ENCODE results near the gene CBX7. TPM values are rescaled to one million over a fixed set of nuclear protein-coding genes. Genes with fewer than 3 reads are reported as not detected.

Gene CBX7
- total RNA-seq, 4 donors from 2014 or later, result 129 to 251 (median 173) TPM

DNA sequence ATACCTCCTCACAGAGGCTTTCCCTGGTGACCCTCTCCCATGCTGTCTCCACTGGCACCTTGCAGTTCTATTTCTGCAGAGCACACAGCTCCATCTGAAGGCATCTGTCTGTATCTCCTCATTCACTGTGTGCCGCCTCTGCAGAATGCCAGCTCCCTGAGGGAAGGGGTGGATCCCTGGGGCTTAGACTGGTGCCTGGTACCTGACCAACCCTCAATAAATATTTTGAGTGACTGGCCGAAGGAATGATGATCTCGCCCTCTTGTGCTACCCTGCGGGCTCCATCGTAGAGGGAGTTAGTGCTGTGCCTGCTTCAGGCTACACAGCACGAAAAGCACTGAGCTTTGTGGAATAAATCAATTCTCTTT lies 1.6 kb downstream of the CBX7 start:
- intact Hi-C loops (cut with DNase I), result loop anchor here (5.0 kb wide), 1 partner anchor 166 kb away; the partner anchor contains the start of gene RPL3

DNA sequence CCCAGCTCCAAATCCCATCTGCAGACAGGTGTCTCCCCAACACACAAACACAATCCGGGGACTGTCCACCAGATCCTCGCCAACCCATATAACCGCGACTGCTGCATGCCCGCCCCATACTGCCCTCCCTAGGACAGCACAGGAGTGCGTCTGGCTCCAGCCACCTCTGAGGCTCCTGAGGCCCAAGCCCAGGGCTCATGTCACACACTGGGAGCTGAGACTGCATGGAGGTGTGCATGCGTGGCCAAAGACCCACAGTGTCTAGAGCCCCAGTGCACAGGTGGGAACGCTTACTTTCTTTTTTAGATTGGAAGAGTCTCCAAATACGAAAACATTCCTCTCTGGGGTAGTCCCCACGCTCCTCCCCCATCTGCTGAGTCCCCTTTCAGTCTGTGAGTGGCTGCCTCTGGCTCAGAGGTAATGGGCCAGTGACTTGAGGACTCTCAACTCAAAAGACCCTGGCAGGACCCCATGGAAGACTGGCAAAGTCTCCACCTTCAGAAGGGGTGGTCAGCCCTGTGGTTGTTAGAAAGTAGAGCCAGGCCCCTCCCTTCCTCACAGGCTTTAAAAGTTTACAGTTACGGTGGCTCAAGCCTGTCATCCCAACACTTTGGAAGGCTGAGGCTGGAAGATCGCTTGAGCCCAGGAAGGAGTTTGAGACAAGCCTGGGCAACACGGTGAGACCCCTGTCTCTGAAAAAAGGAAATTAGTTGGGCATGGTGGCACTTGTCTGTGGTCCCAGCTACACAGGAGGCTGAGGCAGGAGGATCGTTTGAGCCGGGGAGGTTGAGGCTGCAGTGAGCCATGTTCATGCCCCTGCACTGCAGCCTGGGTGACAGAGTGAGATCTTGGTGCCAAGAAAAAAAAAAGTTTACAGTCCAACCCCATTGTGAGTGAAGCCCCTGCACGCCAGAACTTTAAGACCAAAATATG lies 2.3 kb downstream of the CBX7 start:
- intact Hi-C loops (cut with DNase I), result loop anchor here (5.0 kb wide), 1 partner anchor 167 kb away; the partner anchor contains the start of gene RPL3
- Histone ChIP-seq H3K9me3 (no peaks in the 10 kb centered on the region), H3K27me3 (no peaks in the 10 kb centered on the region), H3K36me3 (peaks cover 0 to 24% (median 11%) of the 10 kb centered on the region in 4 donors), H3K27ac (replicated peaks in 1 of 4) (peak overlapping the region; percentile 97 to 99 (median 98)), H3K4me1 (peaks cover 56 to 74% (median 72%) of the 10 kb centered on the region in 4 donors), H3K4me3 (peak overlapping the region; percentile 84 to 98 (median 96))
- TF ChIP-seq EP300 (IDR thresholded peaks at IDR 0.05), result no peak
- TF ChIP-seq POLR2A (IDR thresholded peaks at IDR 0.05; ENCODE audit: low read depth), result no peak
- TF ChIP-seq POLR2AphosphoS5 (IDR thresholded peaks at IDR 0.05), result no peak
- TF ChIP-seq, protein P1, sequence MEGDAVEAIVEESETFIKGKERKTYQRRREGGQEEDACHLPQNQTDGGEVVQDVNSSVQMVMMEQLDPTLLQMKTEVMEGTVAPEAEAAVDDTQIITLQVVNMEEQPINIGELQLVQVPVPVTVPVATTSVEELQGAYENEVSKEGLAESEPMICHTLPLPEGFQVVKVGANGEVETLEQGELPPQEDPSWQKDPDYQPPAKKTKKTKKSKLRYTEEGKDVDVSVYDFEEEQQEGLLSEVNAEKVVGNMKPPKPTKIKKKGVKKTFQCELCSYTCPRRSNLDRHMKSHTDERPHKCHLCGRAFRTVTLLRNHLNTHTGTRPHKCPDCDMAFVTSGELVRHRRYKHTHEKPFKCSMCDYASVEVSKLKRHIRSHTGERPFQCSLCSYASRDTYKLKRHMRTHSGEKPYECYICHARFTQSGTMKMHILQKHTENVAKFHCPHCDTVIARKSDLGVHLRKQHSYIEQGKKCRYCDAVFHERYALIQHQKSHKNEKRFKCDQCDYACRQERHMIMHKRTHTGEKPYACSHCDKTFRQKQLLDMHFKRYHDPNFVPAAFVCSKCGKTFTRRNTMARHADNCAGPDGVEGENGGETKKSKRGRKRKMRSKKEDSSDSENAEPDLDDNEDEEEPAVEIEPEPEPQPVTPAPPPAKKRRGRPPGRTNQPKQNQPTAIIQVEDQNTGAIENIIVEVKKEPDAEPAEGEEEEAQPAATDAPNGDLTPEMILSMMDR (IDR thresholded peaks at IDR 0.05), result no peak
- no peak for DNase-seq (ENCODE audit: extremely low spot score)
- WGBS, result 65% methylated on average over 15 of the region's 16 CpGs

More for the DNA sequence above, 1.6 kb downstream of the CBX7 start:
- peak overlapping the region; percentile 97 to 99 (median 98) for H3K27ac ChIP-seq (replicated peaks in 1 of 4)
- peaks cover 54 to 73% (median 71%) of the 10 kb centered on the region in 4 donors for H3K4me1 ChIP-seq
- no peak for DNase-seq (ENCODE audit: extremely low spot score)
- peak overlapping the region; percentile 84 to 98 (median 96) for H3K4me3 ChIP-seq
- WGBS, result 43% methylated on average over 6 of the region's 6 CpGs
- no peaks in the 10 kb centered on the region for H3K27me3 ChIP-seq
- H3K9me3 ChIP-seq, result no peaks in the 10 kb centered on the region
- H3K36me3 ChIP-seq, result peaks cover 0 to 24% (median 11%) of the 10 kb centered on the region in 4 donors
- TF ChIP-seq EP300 (IDR thresholded peaks at IDR 0.05) (no peak), POLR2AphosphoS5 (IDR thresholded peaks at IDR 0.05) (no peak), POLR2A (IDR thresholded peaks at IDR 0.05; ENCODE audit: low read depth) (no peak)
- TF ChIP-seq, protein P1 (IDR thresholded peaks at IDR 0.05), result no peak

DNA sequence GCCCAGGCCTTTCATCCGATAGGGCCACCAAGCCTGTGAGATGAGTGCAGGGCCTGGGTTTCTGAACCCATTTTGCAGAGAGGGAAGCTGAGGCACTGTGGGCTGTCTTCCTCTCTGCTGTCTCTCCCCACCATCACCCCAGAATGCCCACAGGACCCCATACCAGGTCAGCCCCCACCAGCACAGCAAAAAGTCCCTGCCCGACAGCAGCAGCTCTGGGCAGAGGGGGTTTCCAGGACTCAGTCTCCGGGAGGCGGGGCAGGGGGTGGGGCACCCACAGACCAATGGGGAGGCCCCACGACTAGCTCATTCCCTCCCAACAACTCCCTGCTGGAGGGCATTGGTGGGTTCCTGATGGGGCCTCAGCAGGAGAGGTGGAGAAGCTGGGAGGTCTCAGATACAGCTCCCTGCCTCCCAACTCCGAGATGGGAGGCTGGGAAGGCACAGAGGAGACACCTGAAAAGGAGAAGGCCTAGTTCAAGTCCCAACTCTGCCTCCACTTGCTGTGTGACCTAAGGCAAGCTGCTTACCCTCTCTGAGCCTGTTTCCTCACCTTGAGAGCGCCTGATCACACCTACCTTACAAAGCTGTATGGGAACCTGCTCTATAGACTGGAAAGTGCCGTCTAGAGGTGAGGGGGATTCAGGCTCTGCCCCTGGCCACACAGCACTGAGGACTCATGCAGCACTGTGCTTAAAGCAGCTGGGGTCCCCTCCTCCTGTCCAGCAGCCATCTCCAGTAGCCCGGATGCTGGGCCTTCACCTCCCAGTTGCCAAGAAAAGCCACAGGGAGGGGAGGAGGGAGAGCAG lies 3.5 kb downstream of the CBX7 start:
- WGBS, result 47% methylated on average over 5 of the region's 9 CpGs
- no peak for DNase-seq (ENCODE audit: extremely low spot score)

More for the DNA sequence above, 3.5 kb downstream of the CBX7 start:
- TF ChIP-seq, protein P1 (IDR thresholded peaks at IDR 0.05), result no peak
- no peak for TF ChIP-seq EP300 (IDR thresholded peaks at IDR 0.05)
- TF ChIP-seq POLR2A (IDR thresholded peaks at IDR 0.05; ENCODE audit: low read depth), result no peak
- TF ChIP-seq POLR2AphosphoS5 (IDR thresholded peaks at IDR 0.05), result peak; percentile 26 to 34
- no peaks in the 10 kb centered on the region for H3K9me3 ChIP-seq
- peak overlapping the region; percentile 97 to 99 (median 98) for H3K27ac ChIP-seq (replicated peaks in 1 of 4)
- peaks cover 0 to 24% (median 11%) of the 10 kb centered on the region in 4 donors for H3K36me3 ChIP-seq
- H3K4me1 ChIP-seq, result peaks cover 67 to 87% (median 84%) of the 10 kb centered on the region in 4 donors
- intact Hi-C loops (cut with DNase I), result no loop called here
- no peaks in the 10 kb centered on the region for H3K27me3 ChIP-seq
- H3K4me3 ChIP-seq, result peak overlapping the region; percentile 84 to 98 (median 96)
